IMR-90 (cell line): ENCODE results near the gene C5orf24. TPM values are rescaled to one million over a fixed set of nuclear protein-coding genes. Genes with fewer than 3 reads are reported as not detected.

Experiments
- ATAC-seq: fragments of 200-7000 bp; cut with Tn5 transposase; 2 replicates; pipeline ENCODE4 v1.9.1; 2020; ENCODE audit warnings: low read depth, mild to moderate bottlenecking, moderate library complexity
- BruUV-seq: library from RNA; stranded (reverse); fragments of 400-500 nt; replicated peaks from 2 replicates; lab custom pipeline; 2021; lab: Mats Ljungman, UMichigan
- CTCF ChIA-PET: fragments of 300-600 bp; formaldehyde crosslinking; extraction: SDS; loops from one replicate; lab custom pipeline; 2021; ENCODE audit warnings: antibody characterized with exemption; lab: Yijun Ruan, JAX
- POLR2A ChIA-PET: fragments of 300-600 bp; sonication (Branson Sonifier 250); formaldehyde crosslinking; loops from one replicate; lab custom pipeline; 2022; ENCODE audit warnings: antibody characterized with exemption; ENCODE audit not compliant: unreplicated experiment; lab: Charles Lee
- DNase-seq: peaks from one replicate; pipeline ENCODE4 v3.0.0; 2013
- H2AFZ ChIP-seq: replicated peaks from 2 replicates; pipeline ENCODE3; 2013; ENCODE audit warnings: low read length, mild to moderate bottlenecking; ENCODE audit not compliant: poor library complexity
- H2AK5ac ChIP-seq: 2 replicates; pipeline ENCODE4 v1.6.1; 2013; ENCODE audit warnings: low read depth, low read length, inconsistent platforms
- H2AK9ac ChIP-seq: replicated peaks from 2 replicates; pipeline ENCODE3; 2013; ENCODE audit warnings: mild to moderate bottlenecking, low read depth, low read length, moderate library complexity; ENCODE audit not compliant: poor library complexity
- H2BK120ac ChIP-seq: 2 replicates; pipeline ENCODE4 v1.6.1; 2013; ENCODE audit warnings: low read depth, low read length, inconsistent platforms
- H2BK15ac ChIP-seq: 3 replicates; pipeline ENCODE4 v1.6.1; 2013; ENCODE audit warnings: low read depth, low read length, inconsistent platforms
- H2BK20ac ChIP-seq: 2 replicates; pipeline ENCODE4 v1.6.1; 2013; ENCODE audit warnings: low read depth, mild to moderate bottlenecking, inconsistent platforms, low read length, moderate library complexity
- H2BK5ac ChIP-seq: 2 replicates; pipeline ENCODE4 v1.6.1; 2013; ENCODE audit warnings: mild to moderate bottlenecking, low read depth, low read length, inconsistent platforms; ENCODE audit not compliant: poor library complexity, severe bottlenecking
- H3K14ac ChIP-seq: replicated peaks from 2 replicates; pipeline ENCODE4 v1.6.1; 2013; ENCODE audit warnings: low read depth, low read length, inconsistent platforms
- H3K18ac ChIP-seq: 2 replicates; pipeline ENCODE4 v1.6.1; 2013; ENCODE audit warnings: low read depth, low read length, control low read depth
- H3K23ac ChIP-seq: 2 replicates; pipeline ENCODE4 v1.6.1; 2013; ENCODE audit warnings: low read depth, low read length, inconsistent platforms
- H3K27ac ChIP-seq: 2 replicates; pipeline ENCODE4 v1.5.1; 2013; ENCODE audit warnings: mild to moderate bottlenecking, control low read depth, low read length; ENCODE audit not compliant: insufficient read depth
- H3K27me3 ChIP-seq: 2 replicates; pipeline ENCODE4 v1.6.1; 2013; ENCODE audit warnings: low read length; ENCODE audit not compliant: control insufficient read depth, insufficient read depth
- H3K36me3 ChIP-seq: 2 replicates; pipeline ENCODE4 v1.6.1; 2013; ENCODE audit warnings: low read length, mixed read lengths; ENCODE audit not compliant: control insufficient read depth, insufficient read depth
- H3K4ac ChIP-seq: 2 replicates; pipeline ENCODE4 v1.6.1; 2013; ENCODE audit warnings: low read depth, low read length, inconsistent platforms
- H3K4me1 ChIP-seq: 2 replicates; pipeline ENCODE4 v1.6.1; 2013; ENCODE audit warnings: low read length, mixed read lengths; ENCODE audit not compliant: control insufficient read depth, insufficient read depth
- H3K4me2 ChIP-seq: 2 replicates; pipeline ENCODE4 v1.6.1; 2013; ENCODE audit warnings: low read depth, mild to moderate bottlenecking, control low read depth, low read length, moderate library complexity
- H3K4me3 ChIP-seq: 2 replicates; pipeline ENCODE4 v1.5.1; 2013; ENCODE audit warnings: low read depth, mild to moderate bottlenecking, control low read depth, low read length, moderate library complexity; ENCODE audit not compliant: insufficient read depth
- H3K56ac ChIP-seq: 2 replicates; pipeline ENCODE4 v1.6.1; 2013; ENCODE audit warnings: low read length, inconsistent platforms; ENCODE audit not compliant: insufficient read depth; ENCODE audit errors: extremely low read depth
- H3K79me1 ChIP-seq, 2 experiments: 2 replicates each; pipeline ENCODE4 v1.6.1; 2013; ENCODE audit warnings: low read length in 2 of 2, inconsistent platforms in 1 of 2, low read depth in 1 of 2
- H3K9ac ChIP-seq: 2 replicates; pipeline ENCODE4 v1.6.1; 2013; ENCODE audit warnings: low read depth, low read length, control low read depth
- H3K9me1 ChIP-seq: 2 replicates; pipeline ENCODE4 v1.6.1; 2013; ENCODE audit warnings: low read length, inconsistent platforms; ENCODE audit not compliant: insufficient read depth
- H3K9me3 ChIP-seq: 2 replicates; pipeline ENCODE4 v1.6.1; 2013; ENCODE audit warnings: low read length; ENCODE audit not compliant: control insufficient read depth, insufficient read depth
- H4K20me1 ChIP-seq: 2 replicates; pipeline ENCODE4 v1.6.1; 2013; ENCODE audit warnings: low read length, inconsistent platforms; ENCODE audit not compliant: insufficient read depth
- H4K5ac ChIP-seq: 2 replicates; pipeline ENCODE4 v1.6.1; 2013; ENCODE audit warnings: mild to moderate bottlenecking, low read depth, low read length, control low read depth
- H4K8ac ChIP-seq, 2 experiments: 2 replicates each; pipeline ENCODE4 v1.6.1; 2013; ENCODE audit warnings: low read depth in 2 of 2, low read length in 2 of 2, control low read depth in 1 of 2, inconsistent platforms in 1 of 2
- H4K91ac ChIP-seq: 2 replicates; pipeline ENCODE4 v1.6.1; 2013; ENCODE audit warnings: low read depth, low read length, inconsistent platforms; ENCODE audit not compliant: insufficient read depth
- BHLHE40 ChIP-seq: fragments of 150-350 bp; IDR thresholded peaks from 2 replicates; pipeline ENCODE4 v1.6.1; 2016; ENCODE audit warnings: mild to moderate bottlenecking, low read depth, low read length
- MAZ ChIP-seq: IDR thresholded peaks from 2 replicates; pipeline ENCODE4 v1.6.1; 2012; ENCODE audit warnings: low read depth, mild to moderate bottlenecking, low read length, improper control_type of control experiment, moderate library complexity, borderline replicate concordance
- MXI1 ChIP-seq: IDR thresholded peaks from 2 replicates; pipeline ENCODE4 v1.6.1; 2012; ENCODE audit warnings: low read depth, mild to moderate bottlenecking, low read length, moderate library complexity, borderline replicate concordance
- POLR2A ChIP-seq: IDR thresholded peaks from 2 replicates; pipeline ENCODE4 v1.6.1; 2012; ENCODE audit warnings: mild to moderate bottlenecking, low read depth, low read length
- RAD21 ChIP-seq: IDR thresholded peaks from 2 replicates; pipeline ENCODE4 v1.6.1; 2012; ENCODE audit warnings: low read length, improper control_type of control experiment
- RCOR1 ChIP-seq: IDR thresholded peaks from 2 replicates; pipeline ENCODE4 v1.6.1; 2012; ENCODE audit warnings: mild to moderate bottlenecking, low read length, improper control_type of control experiment; ENCODE audit not compliant: insufficient replicate concordance
- SMC3 ChIP-seq: fragments of 150-350 bp; IDR thresholded peaks from 2 replicates; pipeline ENCODE4 v1.6.1; 2016; ENCODE audit warnings: low read depth, mild to moderate bottlenecking, antibody characterized with exemption, low read length, moderate library complexity
- WGBS, 2 experiments: methylation state at CpG; one replicate each; pipeline versions ENCODE4 v1.1.5 to v1.1.7; 2013; ENCODE audit warnings: missing lambda C conversion rate in 2 of 2; ENCODE audit not compliant: insufficient read length in 1 of 2; ENCODE audit errors: extremely low coverage in 2 of 2; 5-methylcytosine and 5-hydroxymethylcytosine counted together
- dilution Hi-C: fragments of 300-500 bp; cut with HindIII; formaldehyde crosslinking; loops from one replicate; pipeline ENCODE4 v1.14.3; 2018; ENCODE audit warnings: low sequenced_read_pairs; ENCODE audit not compliant: unreplicated experiment
- in situ Hi-C: fragments of 300-500 bp; cut with MboI; formaldehyde crosslinking; loops from 3 replicates; pipeline ENCODE4 v1.14.3; 2019; ENCODE audit warnings: low sequenced_read_pairs, inconsistent platforms, mixed read lengths
- intact Hi-C: fragments of 100-400 bp; cut with micrococcal nuclease; formaldehyde crosslinking; loops from 2 replicates; pipeline ENCODE4 v1.10.0; 2022
- polyA plus RNA-seq, 3 experiments: library from polyadenylated mRNA; depleted of rRNA; stranded (reverse); fragments of >200 nt; gene quantifications; 2 replicates each; pipeline ENCODE4 v1.2.3, GENCODE V29; 2012; ENCODE audit warnings: low replicate concordance in 1 of 3
- total RNA-seq: library from RNA; depleted of rRNA; stranded (reverse); fragments of >200 nt; gene quantifications from 2 replicates; pipeline ENCODE4 v1.2.3, GENCODE V29; 2012
- TF ChIP-seq, protein P1 (sequence below): fragments of 150-350 bp; IDR thresholded peaks from 2 replicates; pipeline ENCODE4 v1.6.1; 2016; ENCODE audit warnings: low read depth, mild to moderate bottlenecking, low read length, moderate library complexity, borderline replicate concordance
- TF ChIP-seq, protein P2 (sequence below): conservative IDR thresholded peaks from 2 replicates; pipeline ENCODE4 v1.5.1; 2012; ENCODE audit warnings: mild to moderate bottlenecking, low read depth, low read length, improper control_type of control experiment

The C5orf24 gene
- total and polyA plus RNA-seq, 2 of the 4 experiments (the other 2 are of a cell fraction), result 29.8 to 44.9 TPM

DNA sequence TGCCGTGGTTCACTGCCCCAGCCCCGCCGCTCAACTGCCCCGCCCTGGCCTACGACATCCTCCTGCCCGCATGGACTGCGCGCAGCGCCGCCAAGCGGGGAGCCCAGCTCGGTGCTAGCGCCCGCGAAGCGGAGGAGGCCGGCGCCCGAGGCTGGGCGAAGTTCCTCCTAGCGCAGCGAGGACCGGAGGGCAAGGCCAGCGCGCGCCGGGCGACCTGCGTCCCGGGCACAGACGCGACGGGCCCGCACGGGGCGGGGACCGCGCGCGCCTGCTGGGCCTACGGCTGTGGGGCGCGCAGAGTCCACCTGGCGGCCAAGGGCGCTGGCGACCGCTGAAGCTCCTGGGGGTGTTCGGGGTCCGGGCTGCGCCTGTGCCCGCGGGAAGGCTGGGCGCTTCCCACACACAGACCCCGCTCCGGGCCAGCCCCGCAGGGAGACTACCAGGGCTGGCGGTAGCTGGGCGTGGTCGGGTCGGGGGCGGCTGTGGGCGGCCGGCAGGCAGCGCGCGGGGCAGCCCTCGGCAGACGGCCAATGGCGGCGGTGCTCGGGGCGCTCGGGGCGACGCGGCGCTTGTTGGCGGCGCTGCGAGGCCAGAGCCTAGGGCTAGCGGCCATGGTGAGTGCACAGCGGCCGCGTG is 59.0 kb downstream of the C5orf24 start, which contains the start of gene PCBD2:
TSS of gene PCBD2 (plus strand) at position 522 of the 636 bp plus-strand sequence. CDS start at position 531, 9 bp downstream.
- no peaks in the 10 kb centered on the region for H3K9me1 ChIP-seq
- H3K79me1 ChIP-seq, result peaks cover 6 to 19% of the 10 kb centered on the region in 2 experiments
- H2BK20ac ChIP-seq, result no peak within 1 kb of the TSS
- DNase-seq (peak; percentile 83), ATAC-seq (peak; percentile 93)
- H3K23ac ChIP-seq, result peak within 1 kb of the TSS; percentile 98
- H2BK5ac ChIP-seq, result peak within 1 kb of the TSS; percentile 92
- H4K8ac ChIP-seq, result peak within 1 kb of the TSS; percentile 82 to 95
- 1% methylated on average over 30 of the region's 84 CpGs; no CpG with 5 or more reads in 1 of the 2 experiments for WGBS, 2 experiments
- H3K4me3 ChIP-seq, result peak within 1 kb of the TSS; percentile 80
- BruUV-seq, result no TSS peak
- no peak within 1 kb of the TSS; the same call in 2 of the 3 replicates for H2BK15ac ChIP-seq
- TF ChIP-seq MXI1 (peak; percentile 67; the same call in 1 of the 2 replicates), POLR2A (peak; percentile 34; the same call in 1 of the 2 replicates), MAZ (peak; percentile 92; the same call in 1 of the 2 replicates), SMC3 (peak; percentile 54), RAD21 (peak; percentile 68), RCOR1 (peak; percentile 85), BHLHE40 (no peak)
- TF ChIP-seq, protein P1, sequence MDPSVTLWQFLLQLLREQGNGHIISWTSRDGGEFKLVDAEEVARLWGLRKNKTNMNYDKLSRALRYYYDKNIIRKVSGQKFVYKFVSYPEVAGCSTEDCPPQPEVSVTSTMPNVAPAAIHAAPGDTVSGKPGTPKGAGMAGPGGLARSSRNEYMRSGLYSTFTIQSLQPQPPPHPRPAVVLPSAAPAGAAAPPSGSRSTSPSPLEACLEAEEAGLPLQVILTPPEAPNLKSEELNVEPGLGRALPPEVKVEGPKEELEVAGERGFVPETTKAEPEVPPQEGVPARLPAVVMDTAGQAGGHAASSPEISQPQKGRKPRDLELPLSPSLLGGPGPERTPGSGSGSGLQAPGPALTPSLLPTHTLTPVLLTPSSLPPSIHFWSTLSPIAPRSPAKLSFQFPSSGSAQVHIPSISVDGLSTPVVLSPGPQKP, result no peak
- TF ChIP-seq, protein P2, sequence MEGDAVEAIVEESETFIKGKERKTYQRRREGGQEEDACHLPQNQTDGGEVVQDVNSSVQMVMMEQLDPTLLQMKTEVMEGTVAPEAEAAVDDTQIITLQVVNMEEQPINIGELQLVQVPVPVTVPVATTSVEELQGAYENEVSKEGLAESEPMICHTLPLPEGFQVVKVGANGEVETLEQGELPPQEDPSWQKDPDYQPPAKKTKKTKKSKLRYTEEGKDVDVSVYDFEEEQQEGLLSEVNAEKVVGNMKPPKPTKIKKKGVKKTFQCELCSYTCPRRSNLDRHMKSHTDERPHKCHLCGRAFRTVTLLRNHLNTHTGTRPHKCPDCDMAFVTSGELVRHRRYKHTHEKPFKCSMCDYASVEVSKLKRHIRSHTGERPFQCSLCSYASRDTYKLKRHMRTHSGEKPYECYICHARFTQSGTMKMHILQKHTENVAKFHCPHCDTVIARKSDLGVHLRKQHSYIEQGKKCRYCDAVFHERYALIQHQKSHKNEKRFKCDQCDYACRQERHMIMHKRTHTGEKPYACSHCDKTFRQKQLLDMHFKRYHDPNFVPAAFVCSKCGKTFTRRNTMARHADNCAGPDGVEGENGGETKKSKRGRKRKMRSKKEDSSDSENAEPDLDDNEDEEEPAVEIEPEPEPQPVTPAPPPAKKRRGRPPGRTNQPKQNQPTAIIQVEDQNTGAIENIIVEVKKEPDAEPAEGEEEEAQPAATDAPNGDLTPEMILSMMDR, result peak; percentile 92
- H2AK9ac ChIP-seq, result peak within 1 kb of the TSS; percentile 97
- peak within 1 kb of the TSS; percentile 86 for H3K56ac ChIP-seq
- H3K14ac ChIP-seq, result peak within 1 kb of the TSS; percentile 98
- 0 out of 2 replicates have a peak within 1 kb of the TSS, but pooled peaks have one; percentile 27 for H2AK5ac ChIP-seq
- peak within 1 kb of the TSS; percentile 85 for H4K91ac ChIP-seq
- peak within 1 kb of the TSS; percentile 91 for H3K4me2 ChIP-seq
- peak within 1 kb of the TSS; percentile 91 for H3K27ac ChIP-seq
- H3K36me3 ChIP-seq, result peaks cover 3% of the 10 kb centered on the region
- H3K9ac ChIP-seq, result peak within 1 kb of the TSS; percentile 73
- peaks cover 3% of the 10 kb centered on the region; the same call in 1 of the 2 replicates for H4K20me1 ChIP-seq
- H3K4ac ChIP-seq, result peak within 1 kb of the TSS; percentile 97
- intact Hi-C loops (loop anchor here (1.0 to 5.0 kb wide), 5 partner anchors 30 to 428 kb away; partner anchors contain the start of genes CAMLG and TXNDC15), dilution Hi-C loops (no loop called here), in situ Hi-C loops (no loop called here)
- H2AFZ ChIP-seq, result peak within 1 kb of the TSS; percentile 99
- H3K18ac ChIP-seq, result peak within 1 kb of the TSS; percentile 57; the same call in 1 of the 2 replicates
- H4K5ac ChIP-seq, result peak within 1 kb of the TSS; percentile 92
- H2BK120ac ChIP-seq, result peak within 1 kb of the TSS; percentile 71
- H3K4me1 ChIP-seq, result no peaks in the 10 kb centered on the region
- H3K27me3 ChIP-seq, result no peaks in the 10 kb centered on the region
- CTCF ChIA-PET, result interaction anchor here (0.6 to 1.3 kb wide), 7 partner anchors 17 to 290 kb away, joined by 3 to 5 read pairs (median 3); no protein-coding TSS in a partner anchor
- POLR2A ChIA-PET, result no interaction called here
- no peaks in the 10 kb centered on the region for H3K9me3 ChIP-seq
